Mucosa of gallbladder (tissue), 1 donor: ENCODE measurements around the gene L3MBTL4. TPM values are rescaled to one million over a fixed set of nuclear protein-coding genes. Genes with fewer than 3 reads are reported as not detected.

ENCODE experiments used
- DNase-seq: peaks from one replicate; pipeline ENCODE4 v3.0.0-alpha.2; 2020; ENCODE audit warnings: low spot score
- total RNA-seq: library from RNA; stranded (reverse); gene quantifications from one replicate; pipeline ENCODE4 v1.2.1, GENCODE V29; 2021
- donor health status: DM: no; HTN: no; CAD: no.

Gene L3MBTL4
- total RNA-seq, 1 donor from 2014 or later: 16.1 TPM

- DNase-seq: no peak
Observed at GRCh38 chr18:6366776-6367175, 47.9 kb downstream of the L3MBTL4 start.

- DNase-seq: no peak
Observed at GRCh38 chr18:6365385-6365784, 49.3 kb downstream of the L3MBTL4 start.

- DNase-seq: no peak
Observed at GRCh38 chr18:6363216-6363615, 51.5 kb downstream of the L3MBTL4 start.

GRCh38 chr18:6362559-6363129 is 52.1 kb downstream of the L3MBTL4 start:
- no peak for DNase-seq

- DNase-seq: no peak
Observed at GRCh38 chr18:6357668-6358067, 57.0 kb downstream of the L3MBTL4 start.

- no peak for DNase-seq
Observed at GRCh38 chr18:6355789-6356589, 58.7 kb downstream of the L3MBTL4 start.

- DNase-seq: no peak
Observed at GRCh38 chr18:6352275-6352674, 62.4 kb downstream of the L3MBTL4 start.

- DNase-seq: no peak
Observed at GRCh38 chr18:6342990-6343389, 71.7 kb downstream of the L3MBTL4 start.

GRCh38 chr18:6341709-6342108 is 73.0 kb downstream of the L3MBTL4 start:
- no peak for DNase-seq

GRCh38 chr18:6341303-6341702 is 73.4 kb downstream of the L3MBTL4 start:
- no peak for DNase-seq

- no peak for DNase-seq
Observed at GRCh38 chr18:6340121-6340520, 74.6 kb downstream of the L3MBTL4 start.

- DNase-seq: no peak
Observed at GRCh38 chr18:6336239-6336638, 78.5 kb downstream of the L3MBTL4 start.

- no peak for DNase-seq
Observed at GRCh38 chr18:6333981-6334380, 80.7 kb downstream of the L3MBTL4 start.

- no peak for DNase-seq
Observed at GRCh38 chr18:6331872-6332271, 82.8 kb downstream of the L3MBTL4 start.

GRCh38 chr18:6330786-6331185 is 83.9 kb downstream of the L3MBTL4 start:
- DNase-seq: no peak

GRCh38 chr18:6328621-6329010 is 86.1 kb downstream of the L3MBTL4 start:
- DNase-seq: no peak

GRCh38 chr18:6327895-6328620 is 86.7 kb downstream of the L3MBTL4 start:
- DNase-seq: no peak

GRCh38 chr18:6327485-6327884 is 87.2 kb downstream of the L3MBTL4 start:
- no peak for DNase-seq

- DNase-seq: no peak
Observed at GRCh38 chr18:6326566-6326965, 88.1 kb downstream of the L3MBTL4 start.

GRCh38 chr18:6323319-6323889 is 91.3 kb downstream of the L3MBTL4 start:
- DNase-seq: no peak

GRCh38 chr18:6315517-6316331 is 99.0 kb downstream of the L3MBTL4 start:
- DNase-seq: peak; percentile 42

GRCh38 chr18:6313415-6313814 is 101.3 kb downstream of the L3MBTL4 start:
- no peak for DNase-seq
